K562 (cell line): ENCODE data around the gene OCA2.

Experiments
- CTCF ChIP-seq, 3 experiments: IDR thresholded peaks in 2 of 3; conservative IDR thresholded peaks in 1 of 3; 2 replicates each; pipeline ENCODE4 v1.5.1; 2011 to 2012; ENCODE audit warnings: low read length in 3 of 3, mild to moderate bottlenecking in 3 of 3, control low read depth in 2 of 3, improper control_type of control experiment in 1 of 3, inconsistent platforms in 1 of 3, low read depth in 1 of 3, mixed read lengths in 1 of 3, moderate library complexity in 1 of 3; ENCODE audit not compliant: insufficient read depth in 2 of 3
- TF ChIP-seq, protein P1 (sequence below), 2 experiments: IDR thresholded peaks; 2 replicates each; pipeline ENCODE4 v1.6.1; 2011; ENCODE audit warnings: borderline replicate concordance in 1 of 2, control low read depth in 1 of 2, low read depth in 1 of 2, low read length in 1 of 2, mild to moderate bottlenecking in 1 of 2, mixed read lengths in 1 of 2, moderate library complexity in 1 of 2; ENCODE audit not compliant: insufficient read depth in 1 of 2, insufficient read length in 1 of 2, poor library complexity in 1 of 2, severe bottlenecking in 1 of 2; ENCODE audit errors: extremely low read depth in 1 of 2

DNA sequence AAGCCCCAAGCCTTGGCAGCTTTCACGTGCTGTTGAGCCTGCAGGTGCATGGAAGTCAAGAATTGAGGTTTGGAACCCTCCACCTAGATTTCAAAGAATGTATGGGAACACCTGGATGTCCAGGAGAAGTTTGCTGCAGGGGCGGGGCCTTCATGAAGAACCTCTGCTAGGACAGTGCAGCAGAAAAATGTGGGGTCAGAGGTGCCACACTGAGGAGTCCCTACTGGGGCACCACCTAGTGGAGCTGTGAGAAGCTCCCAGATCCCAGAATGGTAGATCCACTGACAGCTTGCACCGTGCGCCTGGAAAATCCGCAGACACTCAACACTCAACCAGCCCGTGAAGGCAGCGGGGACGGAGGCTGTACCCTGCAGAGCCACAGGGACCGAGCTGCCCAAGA, 201.6 kb downstream of the OCA2 start:
- TF ChIP-seq, protein P1, sequence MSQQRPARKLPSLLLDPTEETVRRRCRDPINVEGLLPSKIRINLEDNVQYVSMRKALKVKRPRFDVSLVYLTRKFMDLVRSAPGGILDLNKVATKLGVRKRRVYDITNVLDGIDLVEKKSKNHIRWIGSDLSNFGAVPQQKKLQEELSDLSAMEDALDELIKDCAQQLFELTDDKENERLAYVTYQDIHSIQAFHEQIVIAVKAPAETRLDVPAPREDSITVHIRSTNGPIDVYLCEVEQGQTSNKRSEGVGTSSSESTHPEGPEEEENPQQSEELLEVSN (IDR thresholded peaks at IDR 0.05; ENCODE audit: borderline replicate concordance in 1 of 2, extremely low read depth in 1 of 2, insufficient read depth in 1 of 2, insufficient read length in 1 of 2, low read depth in 1 of 2, low read length in 1 of 2, poor library complexity in 1 of 2, severe bottlenecking in 1 of 2) = no peak
- no peak for TF ChIP-seq CTCF (IDR thresholded peaks at IDR 0.05 in 2 of 3, conservative IDR thresholded peaks at IDR 0.05 in 1 of 3; ENCODE audit: insufficient read depth in 2 of 3, low read depth in 1 of 3, low read length in 3 of 3)
